Endometrium (tissue), 2 donors: ENCODE measurements around the gene TMCO2.

ENCODE experiments used
- FAIRE-seq: peaks from 2 replicates; lab custom pipeline; 2012; peaks lifted over from hg19 to GRCh38; lab: Jason Lieb, UNC
- donor health status: control.
- donor health status: control.

The TMCO2 gene

DNA sequence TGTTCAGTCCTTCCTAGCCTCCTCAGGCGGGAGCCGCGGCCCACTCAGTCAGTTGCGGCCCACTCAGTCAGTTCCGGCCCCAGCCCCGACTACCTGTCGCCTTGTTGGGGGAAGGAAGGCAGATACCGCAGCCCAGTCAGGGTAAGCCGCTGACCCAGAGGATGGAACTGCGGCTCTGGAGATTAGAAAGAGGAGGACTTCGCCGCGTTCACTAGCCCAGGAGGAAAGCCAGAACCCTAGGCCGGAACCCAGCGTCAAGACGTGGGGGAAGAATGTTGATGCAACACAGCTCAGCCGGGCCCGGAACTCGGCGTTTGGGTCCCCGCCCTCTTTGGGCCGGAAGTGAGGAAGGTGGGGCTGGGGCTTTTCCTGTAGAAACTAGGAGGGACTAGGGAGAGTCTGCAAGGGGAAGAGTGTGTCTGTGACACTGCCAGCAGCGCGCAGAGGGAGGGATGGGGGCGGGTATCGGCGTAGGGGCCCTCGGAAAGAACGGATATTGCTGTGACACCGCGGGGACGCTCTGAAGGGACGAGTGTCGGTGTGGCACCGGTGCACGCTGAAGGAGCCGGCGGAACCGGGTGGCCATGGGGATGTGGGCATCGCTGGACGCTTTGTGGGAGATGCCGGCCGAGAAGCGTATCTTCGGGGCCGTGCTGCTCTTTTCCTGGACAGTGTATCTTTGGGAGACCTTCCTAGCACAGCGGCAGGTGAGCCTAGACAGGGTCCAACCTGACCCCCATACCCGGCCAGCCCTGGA is 10.1 kb downstream of the TMCO2 start, which contains the start of gene ZMPSTE24:
ZMPSTE24 (plus strand) TSS at position 549 of the 757 bp plus-strand sequence; CDS start at position 585, 36 bp downstream.
- FAIRE-seq = peak; percentile 87

DNA sequence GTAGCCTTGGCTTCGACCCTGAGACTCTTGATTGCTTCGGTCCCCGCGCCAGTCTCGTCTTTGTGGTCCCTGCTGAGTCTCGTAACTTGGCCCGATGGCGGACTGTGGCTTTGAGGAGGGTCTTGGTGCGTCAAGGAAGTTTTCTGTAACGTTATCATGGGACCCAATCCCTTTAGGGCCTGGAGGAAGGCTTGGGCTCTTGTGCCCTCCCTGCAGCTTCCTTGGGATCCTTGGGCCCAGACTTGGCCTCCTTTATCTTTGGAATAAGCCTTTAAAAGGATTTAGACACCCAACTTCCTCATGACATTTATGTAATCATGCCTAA is 10.7 kb downstream of the TMCO2 start:
- no peak for FAIRE-seq

DNA sequence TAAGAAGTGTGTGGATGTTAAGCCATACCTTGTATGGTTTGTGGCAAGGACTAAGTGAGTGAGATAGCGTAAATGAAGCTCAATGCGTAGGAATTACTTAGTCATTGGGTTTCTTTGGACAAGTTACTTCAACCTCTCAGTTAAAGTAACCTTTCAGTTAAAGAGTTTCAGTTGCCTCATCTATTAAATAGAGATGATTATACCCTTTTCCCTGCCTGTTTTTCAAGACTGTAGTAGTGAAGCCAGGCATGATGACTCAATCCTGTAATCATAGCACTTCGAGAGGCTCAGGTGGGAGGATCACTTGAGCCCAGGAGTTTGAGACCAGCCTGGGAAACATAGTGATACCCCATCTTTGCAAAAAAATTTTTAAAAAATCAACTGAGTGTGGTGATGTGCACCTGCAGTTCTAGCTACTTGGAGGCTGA is 16.6 kb downstream of the TMCO2 start:
- no peak for FAIRE-seq

DNA sequence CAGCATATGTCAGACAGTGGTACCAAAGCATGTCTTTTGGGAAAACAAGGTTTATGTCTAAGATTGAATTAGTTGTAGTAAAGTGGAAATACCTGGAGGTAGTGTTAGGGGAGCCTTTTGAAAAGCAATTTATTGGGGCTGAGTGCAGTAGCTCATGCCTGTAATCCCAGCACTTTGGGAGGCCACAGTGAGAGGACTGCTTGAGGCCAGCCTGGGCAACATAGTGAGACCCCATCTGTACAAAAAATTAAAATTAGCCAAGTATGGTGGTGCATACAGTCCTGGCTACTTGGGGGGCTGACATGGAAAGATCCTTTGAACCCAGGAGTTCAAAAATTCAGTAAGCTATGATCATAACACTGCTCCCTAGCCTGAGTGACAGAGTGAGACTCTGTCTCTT is 17.6 kb downstream of the TMCO2 start:
- FAIRE-seq = no peak

DNA sequence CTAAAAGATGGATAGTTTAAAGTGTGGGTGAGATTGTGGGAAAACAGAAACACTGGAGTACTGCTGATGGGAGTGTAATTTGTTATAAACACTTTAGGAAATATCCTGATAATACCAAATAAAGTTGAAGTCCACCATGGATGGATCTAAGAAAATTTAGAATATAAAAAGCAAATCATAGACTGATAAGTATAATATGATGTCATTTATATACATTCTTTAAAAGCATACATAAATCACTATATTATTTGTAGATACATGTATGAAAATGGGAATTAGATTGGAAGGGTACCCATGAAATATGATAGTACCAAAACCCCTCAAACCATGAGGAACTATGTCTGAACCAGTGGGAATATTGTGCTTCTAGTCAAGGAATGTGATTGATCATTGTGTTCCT is 18.2 kb downstream of the TMCO2 start:
- no peak for FAIRE-seq

DNA sequence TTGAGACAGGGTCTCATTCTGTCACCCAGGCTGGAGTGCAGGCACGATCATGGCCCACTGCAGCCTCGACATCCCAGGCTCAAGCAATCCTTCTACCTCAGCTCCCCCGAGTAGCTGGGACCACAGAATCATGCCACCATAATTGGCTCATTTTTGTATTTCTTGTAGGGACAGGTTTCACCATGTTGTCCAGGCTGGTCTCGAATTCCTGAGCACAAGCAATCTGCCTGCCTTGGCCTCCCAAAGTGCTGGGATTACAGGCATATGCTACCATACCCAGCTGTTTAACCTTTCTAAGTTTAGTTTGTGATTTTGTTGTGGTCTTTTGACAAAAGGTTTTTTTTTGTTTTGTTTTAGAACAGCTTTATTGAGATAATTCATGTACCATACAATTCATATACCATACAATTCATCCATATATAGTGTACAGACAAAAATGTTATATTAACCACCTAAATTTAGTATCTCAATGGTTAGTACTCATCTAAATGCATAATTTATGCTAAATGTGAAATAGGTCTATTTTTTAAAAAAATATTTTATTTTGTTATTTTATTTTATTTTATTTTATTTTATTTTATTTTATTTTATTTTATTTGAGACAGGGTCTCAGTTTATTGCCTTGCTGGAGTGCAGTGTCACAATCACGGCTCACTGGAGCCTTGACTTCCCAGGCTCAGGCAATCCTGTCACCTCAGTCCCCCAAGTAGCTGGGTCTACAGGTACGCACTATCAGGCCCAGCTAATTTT is 19.2 kb downstream of the TMCO2 start:
- FAIRE-seq = no peak

DNA sequence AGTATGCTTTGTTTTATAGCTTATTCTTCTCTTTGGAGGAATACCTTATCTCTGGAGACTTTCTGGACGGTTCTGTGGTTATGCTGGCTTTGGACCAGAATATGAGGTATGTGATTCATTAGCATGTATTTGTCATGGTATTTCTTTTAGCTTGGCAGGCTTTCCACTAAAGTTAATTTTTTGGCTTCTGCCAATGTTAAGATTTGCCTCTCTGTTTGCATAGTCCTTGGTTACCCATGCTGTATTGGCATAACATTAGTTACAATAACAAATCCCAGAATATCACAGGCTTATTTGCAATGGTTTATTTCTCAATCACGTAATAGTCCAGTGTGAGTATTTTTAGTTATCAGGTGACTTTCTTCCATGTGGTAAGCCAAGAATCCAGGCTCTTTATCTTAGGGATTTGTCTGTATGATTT is 20.0 kb downstream of the TMCO2 start:
- FAIRE-seq = no peak

DNA sequence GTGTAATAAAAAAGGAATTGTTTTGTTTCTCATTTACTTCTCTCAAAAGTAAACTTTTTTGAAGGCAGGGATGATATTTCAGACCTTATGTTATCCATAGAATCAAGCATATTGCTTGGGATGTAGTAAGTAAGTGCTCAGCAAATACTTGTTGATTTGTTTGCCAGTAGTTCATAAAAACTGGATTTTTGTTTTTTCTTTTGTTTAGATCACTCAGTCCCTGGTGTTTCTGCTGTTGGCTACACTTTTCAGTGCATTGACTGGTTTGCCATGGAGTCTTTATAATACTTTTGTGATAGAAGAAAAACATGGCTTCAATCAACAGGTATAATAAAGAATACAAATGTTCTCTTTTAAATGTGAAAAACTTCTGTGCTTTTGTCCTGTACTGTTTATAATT is 20.5 kb downstream of the TMCO2 start:
- no peak for FAIRE-seq

DNA sequence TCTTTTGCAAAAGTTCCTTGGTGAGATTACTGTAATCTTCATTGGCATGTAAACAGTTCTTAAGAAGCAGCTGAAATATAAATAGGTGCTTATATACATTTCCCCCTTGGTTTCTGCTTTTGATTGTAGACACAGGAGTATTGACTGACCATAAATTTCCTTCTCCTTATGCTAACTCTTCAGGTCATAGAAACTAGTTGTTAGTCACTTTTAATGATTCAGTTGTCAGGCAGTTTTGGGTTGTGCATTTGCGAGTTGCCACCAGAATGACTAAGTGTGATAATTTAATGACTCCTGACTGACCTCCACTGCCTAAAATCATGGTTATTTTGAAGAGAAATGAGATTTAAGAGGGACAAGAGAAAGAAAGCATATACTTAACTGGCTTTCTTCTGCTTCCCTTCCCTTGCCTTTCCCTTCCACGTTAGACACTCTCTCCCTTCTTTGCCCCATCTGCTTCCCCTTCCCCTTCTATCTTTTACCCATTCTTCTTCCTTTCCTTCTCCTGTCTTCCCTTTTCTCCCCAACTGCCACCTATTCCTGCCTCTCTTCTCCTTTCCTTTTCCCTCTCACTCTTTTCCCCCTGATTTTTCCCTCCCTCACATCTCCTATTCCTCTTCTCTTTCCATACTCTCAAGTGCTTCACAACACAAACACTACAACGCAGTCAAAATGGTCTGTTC is 22.6 kb downstream of the TMCO2 start:
- no peak for FAIRE-seq

DNA sequence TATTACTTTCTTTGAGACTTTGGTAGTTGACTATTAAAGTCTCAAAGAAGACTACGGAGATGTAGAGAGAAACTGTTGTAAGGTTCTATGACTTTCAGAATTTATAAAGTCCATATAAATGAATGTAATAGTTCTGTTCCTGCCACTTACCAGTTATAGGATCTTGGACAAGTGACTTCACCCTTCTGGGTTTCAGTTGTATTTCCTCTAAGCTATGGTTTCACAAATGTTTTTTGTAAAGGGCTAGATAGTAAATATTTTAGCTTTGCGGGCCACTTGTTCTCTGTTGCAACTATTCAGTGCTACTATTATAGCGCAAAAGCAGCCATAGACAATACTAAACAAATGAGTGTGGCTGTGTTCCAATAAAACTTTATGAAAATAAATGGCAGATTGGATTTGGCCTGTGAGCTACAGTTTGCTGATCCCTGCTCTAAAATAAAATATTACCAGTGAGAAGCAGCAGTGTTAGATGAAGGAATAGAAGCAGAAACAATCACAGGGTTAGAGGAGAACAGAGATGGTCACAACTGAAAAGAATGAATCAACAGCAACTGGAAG is 25.0 kb downstream of the TMCO2 start:
- no peak for FAIRE-seq

DNA sequence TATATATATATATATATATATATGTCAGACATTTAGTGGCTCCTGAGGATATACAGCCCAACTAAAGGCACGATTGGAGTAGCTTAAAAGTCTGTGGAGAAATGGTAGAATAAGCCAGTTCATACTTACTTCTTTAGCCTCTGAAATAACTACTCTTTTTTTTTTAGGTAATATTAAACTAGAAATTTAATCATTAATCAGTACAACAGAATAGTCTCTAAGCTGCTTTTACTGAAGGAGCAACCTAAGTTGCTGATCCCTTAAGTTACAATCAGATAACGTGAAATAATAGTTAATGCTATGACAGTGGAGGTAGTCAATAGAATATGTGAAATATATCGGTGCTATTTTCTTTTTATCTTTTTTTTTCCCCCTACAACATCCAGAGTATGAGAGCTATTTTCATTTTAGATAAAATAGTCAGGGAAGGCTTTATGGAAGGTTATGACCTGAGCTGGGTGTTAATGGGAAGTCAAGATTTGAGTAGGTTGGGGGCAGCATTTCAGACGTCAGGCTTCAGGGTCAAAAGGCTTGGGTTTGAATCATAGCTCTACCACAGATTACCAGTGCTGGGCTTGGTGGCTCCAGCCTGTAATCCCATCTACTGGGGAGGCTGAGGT is 25.9 kb downstream of the TMCO2 start:
- no peak for FAIRE-seq

DNA sequence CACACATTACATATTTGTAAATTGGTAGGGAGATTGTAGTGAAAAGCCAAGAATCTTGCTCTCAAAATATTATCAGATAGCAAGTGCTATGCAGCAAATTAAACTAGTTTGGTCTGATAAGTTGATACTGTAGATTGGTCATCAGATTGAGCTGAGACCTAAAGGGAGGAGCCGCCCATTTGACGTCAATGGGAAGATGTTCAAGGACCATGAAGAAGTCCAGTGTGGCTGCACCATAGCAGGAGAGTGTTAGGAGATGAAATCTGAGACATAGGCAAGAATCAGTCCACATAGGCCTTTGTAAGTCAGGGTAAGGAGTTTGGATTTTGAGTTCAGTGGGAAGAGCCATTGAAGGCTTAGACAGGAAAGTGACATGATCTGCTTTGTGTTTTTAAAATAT is 26.6 kb downstream of the TMCO2 start:
- FAIRE-seq = no peak

DNA sequence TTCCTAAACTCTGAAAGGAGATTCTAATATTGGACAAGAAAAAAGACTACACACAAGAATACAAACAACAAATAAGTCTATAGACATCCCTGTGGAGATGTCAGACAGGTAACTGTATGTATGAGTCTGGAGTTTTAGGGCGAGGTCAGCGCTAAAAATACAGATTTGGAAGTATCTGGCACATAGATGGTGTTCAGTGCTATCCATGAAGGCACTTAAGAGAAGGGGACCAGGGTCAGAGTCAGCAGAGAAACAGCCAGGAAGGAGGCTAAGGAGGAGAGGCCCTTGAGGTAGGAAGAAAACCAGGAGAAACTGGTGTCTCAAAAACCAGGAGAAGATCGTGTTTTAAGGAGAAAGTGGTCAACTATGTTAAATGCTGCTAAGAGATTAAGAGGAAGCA is 28.4 kb downstream of the TMCO2 start:
- no peak for FAIRE-seq

DNA sequence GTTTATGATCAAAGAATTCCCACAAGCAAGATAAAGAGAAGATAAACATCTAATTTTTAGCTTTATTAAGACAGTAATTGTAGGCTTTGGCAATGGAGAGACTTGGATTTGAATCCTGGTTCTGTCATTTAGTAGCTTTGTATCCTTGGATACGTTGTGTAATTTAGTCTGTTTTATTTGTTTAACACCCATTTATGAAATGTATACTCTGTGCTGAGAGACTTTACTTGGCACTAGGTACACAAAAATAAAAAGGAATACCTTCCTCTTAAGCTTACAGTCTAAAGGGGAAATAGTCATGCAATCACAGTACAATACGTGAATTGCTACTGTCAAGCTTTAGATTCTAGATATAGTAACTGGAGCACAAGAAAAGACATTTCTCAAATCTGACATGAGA is 34.1 kb downstream of the TMCO2 start:
- FAIRE-seq = no peak

DNA sequence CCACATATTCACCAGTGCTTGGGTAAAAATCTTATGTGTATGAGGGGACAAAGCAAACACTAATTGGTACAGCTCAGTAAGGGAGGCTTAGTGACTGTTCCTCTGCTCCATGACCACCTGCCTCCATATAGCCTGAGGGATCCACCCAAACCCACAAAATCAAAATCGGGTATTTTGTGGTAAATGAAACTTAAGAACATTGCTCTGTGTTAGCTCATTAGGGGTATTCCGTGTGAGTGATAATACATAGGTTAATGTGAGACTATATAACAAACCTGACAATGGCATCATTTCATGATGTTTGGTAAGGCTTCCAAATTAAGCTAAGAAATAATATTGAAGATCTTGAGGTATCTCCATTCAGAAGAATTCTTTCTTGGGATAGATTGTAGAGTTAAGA is 43.6 kb downstream of the TMCO2 start:
- FAIRE-seq = no peak

DNA sequence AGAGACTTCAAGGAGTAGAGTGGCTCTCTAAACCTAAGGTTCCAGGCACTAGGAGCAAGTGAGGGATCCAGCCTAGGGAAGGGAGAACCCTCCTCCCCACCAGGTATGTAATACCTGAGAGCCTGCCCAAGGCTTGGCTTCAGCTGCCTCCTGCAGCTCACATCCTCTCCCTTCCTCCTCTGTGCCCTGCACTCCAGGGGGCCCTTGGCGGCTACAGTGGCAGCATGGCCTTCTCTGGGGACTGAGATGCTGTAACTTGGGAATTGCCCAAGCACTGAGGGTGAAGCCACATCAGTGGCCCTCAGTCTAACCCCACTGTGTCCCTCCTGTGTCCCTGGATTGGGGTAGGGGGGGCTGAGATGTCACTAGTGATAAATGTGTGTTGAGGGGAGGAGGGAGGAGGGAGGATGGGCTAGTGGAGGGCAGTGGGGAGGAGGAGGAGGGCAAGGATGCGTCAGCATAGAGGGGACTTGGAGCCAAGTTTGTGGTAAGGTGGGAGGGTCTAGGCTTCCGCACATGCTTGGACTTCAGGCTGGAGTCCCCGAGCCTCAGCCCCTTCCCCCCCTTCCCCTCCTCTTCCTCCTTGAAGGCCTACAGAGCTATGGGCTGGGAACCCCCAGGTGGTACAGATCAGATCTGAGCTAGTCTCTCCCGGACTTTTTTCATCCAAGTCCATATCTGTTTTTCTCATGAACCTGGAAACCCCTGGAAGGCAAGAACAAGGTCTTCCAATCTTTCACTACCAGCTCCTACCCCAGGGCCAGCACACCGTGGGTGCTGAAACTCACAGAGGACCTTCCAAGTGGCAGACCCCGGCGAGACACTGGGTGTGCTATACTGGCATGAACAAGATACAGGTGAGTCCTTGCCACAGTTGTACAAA is 51.9 kb downstream of the TMCO2 start:
- no peak for FAIRE-seq

DNA sequence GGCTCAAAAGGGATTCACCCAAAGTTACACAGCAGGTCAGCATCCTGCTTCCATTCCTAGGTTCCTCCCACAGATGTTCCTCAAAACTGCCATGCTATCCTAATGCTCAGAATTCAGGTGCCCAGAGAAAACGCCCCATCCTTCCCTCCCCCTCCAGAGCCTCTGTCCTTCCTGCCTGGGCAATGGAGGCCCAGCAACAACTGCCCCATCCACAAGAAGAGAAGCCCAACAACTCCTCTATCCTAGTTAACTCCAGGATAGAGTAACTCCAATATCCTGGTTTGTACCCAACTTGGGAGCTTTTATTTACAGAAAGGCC is 52.5 kb downstream of the TMCO2 start:
- FAIRE-seq = no peak

DNA sequence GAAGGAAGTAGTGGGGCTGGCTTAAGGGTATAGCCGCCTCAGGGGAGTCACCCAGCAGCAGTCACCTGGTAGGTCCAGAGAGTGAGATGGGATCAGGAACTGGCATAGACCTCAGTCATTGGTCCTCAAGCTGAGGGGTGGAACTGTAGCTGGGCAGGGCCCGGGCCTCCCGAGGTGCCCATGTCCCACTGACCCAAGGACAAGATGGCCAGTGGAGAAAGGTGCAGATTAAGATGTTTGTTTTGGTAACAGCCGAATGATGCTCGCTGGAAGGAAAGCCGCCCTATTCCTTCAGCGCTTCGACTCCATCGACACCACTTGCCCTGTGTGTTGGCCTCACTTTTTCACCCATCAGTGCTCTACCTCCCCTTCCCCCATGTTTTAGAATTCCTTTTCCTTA is 52.9 kb downstream of the TMCO2 start:
- no peak for FAIRE-seq

DNA sequence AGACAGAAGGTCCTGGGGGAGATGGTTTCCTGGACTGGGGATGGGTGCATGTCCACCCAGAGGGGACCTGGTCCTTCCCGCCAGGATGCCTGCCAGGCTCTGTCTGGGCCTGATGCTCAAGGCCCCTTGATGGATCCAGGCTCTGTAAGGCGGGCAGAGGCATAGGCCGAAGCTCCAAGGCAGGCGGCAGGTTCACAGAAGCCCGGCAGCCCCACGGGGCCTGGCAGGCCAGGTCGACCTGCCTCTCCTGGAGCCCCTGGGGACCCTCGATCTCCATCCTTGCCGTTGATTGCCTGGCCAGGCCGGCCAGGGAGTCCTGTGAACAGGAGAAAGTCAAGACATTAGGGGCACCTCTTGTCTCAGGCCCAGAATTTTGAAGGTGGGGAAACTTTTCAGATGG is 53.3 kb downstream of the TMCO2 start:
- FAIRE-seq = no peak
